Erythroblast (primary cell): ENCODE results near the gene EYA4.

Experiments
- GATA1 ChIP-seq: IDR thresholded peaks from 2 replicates; pipeline ENCODE4 v1.6.1; 2011; ENCODE audit warnings: low read depth, mild to moderate bottlenecking, control low read depth, low read length, moderate library complexity
- POLR2A ChIP-seq: IDR thresholded peaks from 2 replicates; pipeline ENCODE4 v1.6.1; 2011; ENCODE audit warnings: mild to moderate bottlenecking, low read length

GRCh38 chr6:133341607-133342158 lies 100.5 kb downstream of the EYA4 start:
- TF ChIP-seq POLR2A (no peak), GATA1 (no peak)
